GM12801 (cell line): ENCODE results near the gene CHST11.

Source experiments
- TF ChIP-seq, protein P1 (sequence below): IDR thresholded peaks from one replicate; pipeline ENCODE4 v1.5.1; 2011; ENCODE audit warnings: control low read depth; ENCODE audit not compliant: insufficient read length; ENCODE audit errors: extremely low read depth

CHST11 gene

DNA sequence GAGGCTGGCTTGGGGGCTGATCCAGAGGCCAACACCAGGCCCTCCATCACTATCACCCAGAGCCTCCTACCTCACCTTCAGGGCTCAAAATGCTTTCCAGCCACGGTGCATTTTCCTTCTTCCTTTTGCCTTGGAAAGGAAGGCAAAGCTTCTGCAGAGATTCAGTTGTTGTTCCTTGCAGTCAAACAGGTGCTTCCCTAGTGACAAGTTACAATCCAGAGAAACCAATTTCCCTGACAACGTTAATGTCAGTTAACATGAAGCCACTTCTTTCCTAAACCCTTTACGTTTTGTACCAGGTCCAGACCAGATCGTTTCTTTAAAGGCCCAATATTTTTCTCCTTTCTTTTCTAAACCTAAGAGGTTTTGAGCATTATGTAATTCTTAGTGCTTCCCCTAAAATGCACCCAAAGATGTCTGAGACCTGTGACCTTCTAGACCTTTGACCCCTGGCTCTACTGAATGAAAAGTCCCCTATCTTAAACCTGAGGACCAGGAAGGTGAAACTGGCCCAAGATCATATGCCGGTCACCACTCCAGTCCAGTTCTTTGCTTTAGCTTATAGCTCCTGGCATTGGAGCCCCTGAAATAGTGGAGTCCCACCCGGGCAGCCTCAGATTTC lies 289.8 kb downstream of the CHST11 start:
- TF ChIP-seq, protein P1, sequence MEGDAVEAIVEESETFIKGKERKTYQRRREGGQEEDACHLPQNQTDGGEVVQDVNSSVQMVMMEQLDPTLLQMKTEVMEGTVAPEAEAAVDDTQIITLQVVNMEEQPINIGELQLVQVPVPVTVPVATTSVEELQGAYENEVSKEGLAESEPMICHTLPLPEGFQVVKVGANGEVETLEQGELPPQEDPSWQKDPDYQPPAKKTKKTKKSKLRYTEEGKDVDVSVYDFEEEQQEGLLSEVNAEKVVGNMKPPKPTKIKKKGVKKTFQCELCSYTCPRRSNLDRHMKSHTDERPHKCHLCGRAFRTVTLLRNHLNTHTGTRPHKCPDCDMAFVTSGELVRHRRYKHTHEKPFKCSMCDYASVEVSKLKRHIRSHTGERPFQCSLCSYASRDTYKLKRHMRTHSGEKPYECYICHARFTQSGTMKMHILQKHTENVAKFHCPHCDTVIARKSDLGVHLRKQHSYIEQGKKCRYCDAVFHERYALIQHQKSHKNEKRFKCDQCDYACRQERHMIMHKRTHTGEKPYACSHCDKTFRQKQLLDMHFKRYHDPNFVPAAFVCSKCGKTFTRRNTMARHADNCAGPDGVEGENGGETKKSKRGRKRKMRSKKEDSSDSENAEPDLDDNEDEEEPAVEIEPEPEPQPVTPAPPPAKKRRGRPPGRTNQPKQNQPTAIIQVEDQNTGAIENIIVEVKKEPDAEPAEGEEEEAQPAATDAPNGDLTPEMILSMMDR: no peak

DNA sequence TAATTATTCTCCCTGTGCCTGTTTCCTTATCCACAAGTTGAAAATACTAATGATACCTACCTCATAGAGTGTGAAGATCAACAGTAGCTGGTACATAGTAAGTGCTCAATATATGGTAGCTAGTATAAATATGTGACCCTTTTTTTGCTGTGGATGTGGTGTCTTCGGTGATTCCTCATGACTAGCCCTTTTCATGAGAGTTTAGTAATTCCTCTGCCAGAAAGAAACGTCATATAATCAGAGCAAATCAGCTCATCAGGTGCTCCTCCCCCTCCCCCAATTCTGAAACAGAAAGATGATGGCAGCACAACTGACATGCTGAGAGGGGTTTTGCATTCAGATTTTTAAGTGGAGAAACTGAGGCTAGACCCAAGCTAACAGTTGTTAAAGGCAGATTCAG lies 290.6 kb downstream of the CHST11 start:
- TF ChIP-seq, protein P1: no peak

DNA sequence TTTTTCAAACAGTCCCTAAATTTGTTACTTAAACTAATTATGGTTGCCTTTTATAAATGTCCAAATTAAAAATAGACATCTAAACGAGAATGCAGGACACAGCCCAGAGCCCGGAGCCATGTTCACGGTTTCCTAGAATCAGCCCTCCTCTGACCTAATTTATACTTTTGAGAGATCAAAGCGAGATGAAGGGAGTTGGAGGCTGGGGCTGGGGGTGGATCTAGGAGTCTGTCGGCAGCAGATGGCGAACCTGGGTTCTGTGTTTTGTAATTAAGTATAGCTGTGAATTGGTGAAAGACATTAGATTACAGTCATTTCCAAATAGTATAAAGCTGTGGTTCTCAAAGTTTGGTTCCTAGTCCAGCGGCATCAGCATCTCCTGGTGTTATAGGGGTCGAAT lies 291.2 kb downstream of the CHST11 start:
- TF ChIP-seq, protein P1: no peak

DNA sequence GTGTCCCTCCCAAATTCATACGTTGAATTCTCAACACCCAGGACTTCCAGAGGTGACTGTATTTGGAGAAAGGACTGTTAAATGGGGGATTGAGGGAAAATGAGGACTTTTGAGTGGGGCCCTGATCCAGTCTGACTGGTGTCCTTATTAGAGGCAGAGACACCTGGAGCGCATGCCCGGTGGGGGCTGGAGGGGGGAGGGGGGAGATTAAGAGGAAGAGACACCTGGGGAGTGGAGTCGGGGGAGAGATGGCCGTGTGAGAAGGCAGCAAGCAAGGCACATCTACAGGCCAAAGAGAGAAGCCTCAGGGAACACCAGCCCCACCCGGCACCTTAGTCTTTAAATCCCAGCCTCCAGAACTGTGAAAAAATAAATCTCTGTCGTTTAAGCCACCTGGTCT lies 291.6 kb downstream of the CHST11 start:
- TF ChIP-seq, protein P1: no peak

DNA sequence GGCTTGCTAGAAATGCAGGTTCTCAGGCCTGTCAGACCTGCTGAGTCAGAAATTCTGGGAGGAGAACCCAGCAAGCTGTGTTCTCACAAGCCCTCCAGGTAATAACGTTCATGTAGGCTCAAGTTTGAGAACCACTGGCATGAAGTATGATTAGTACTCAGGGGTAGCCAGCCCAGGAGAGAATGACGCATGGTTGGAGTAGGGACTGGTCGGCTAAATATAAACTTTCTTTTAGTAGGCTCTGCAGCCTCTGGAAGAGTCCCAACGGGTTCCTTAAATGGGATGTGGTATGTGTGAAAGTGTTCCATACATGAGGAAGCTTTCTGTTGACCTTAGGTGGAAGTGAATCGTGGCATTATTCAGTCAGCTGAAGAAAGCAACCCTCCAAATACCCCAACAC lies 292.0 kb downstream of the CHST11 start:
- TF ChIP-seq, protein P1: no peak

- TF ChIP-seq, protein P1: no peak
Observed at GRCh38 chr12:104749545-104749944, 292.8 kb downstream of the CHST11 start.

GRCh38 chr12:104750061-104750460 lies 293.3 kb downstream of the CHST11 start:
- TF ChIP-seq, protein P1: no peak
